M059J (cell line): ENCODE data around the gene MAK. TPM values are rescaled to one million over a fixed set of nuclear protein-coding genes. Genes with fewer than 3 reads are reported as not detected.
"Not testable (repeated sequence)": the region's sequence is repeated elsewhere in the genome, so short reads cannot be mapped to it uniquely, and the experiment has no call there.

Experiments
- DNase-seq: peaks from one replicate; pipeline ENCODE4 v3.0.0-alpha.2; 2012; ENCODE audit warnings: low read depth
- total RNA-seq: library from RNA; depleted of rRNA; stranded (reverse); fragments of >200 nt; shearing (Covaris generic); gene quantifications from 2 replicates; pipeline ENCODE4 v1.2.3, GENCODE V29; 2014

Gene MAK
- total RNA-seq, 1 experiment from 2014 or later: 0.20 TPM

GRCh38 chr6:10854922-10855632 lies 16.7 kb upstream of the MAK start:
- DNase-seq: no peak

GRCh38 chr6:10853849-10854300 lies 15.5 kb upstream of the MAK start:
- not testable (repeated sequence) for DNase-seq

GRCh38 chr6:10852361-10852960 lies 14.1 kb upstream of the MAK start:
- DNase-seq: no peak

GRCh38 chr6:10850728-10851127 lies 12.4 kb upstream of the MAK start:
- DNase-seq: no peak

- DNase-seq: no peak
Measured at GRCh38 chr6:10849901-10850300, 11.6 kb upstream of the MAK start.

GRCh38 chr6:10847684-10848083 lies 9.3 kb upstream of the MAK start:
- DNase-seq: no peak

GRCh38 chr6:10843554-10843953 lies 5.2 kb upstream of the MAK start:
- DNase-seq: no peak

GRCh38 chr6:10838794-10839333 lies 525 bp upstream of the MAK start:
- no peak for DNase-seq

GRCh38 chr6:10837622-10837994 lies 731 bp downstream of the MAK start:
- no peak for DNase-seq

GRCh38 chr6:10837009-10837621 lies 1.2 kb downstream of the MAK start:
- peak; percentile 56 for DNase-seq

- DNase-seq: no peak
Measured at GRCh38 chr6:10834823-10835222, 3.5 kb downstream of the MAK start.

- DNase-seq: no peak
Measured at GRCh38 chr6:10831609-10832008, 6.7 kb downstream of the MAK start.

GRCh38 chr6:10824819-10825218 lies 13.5 kb downstream of the MAK start:
- no peak for DNase-seq

GRCh38 chr6:10824297-10824696 lies 14.0 kb downstream of the MAK start:
- no peak for DNase-seq

- DNase-seq: not testable (repeated sequence)
Measured at GRCh38 chr6:10814176-10814575, 24.2 kb downstream of the MAK start.

- DNase-seq: no peak
Measured at GRCh38 chr6:10809098-10809497, 29.2 kb downstream of the MAK start.

GRCh38 chr6:10808376-10808775 lies 30.0 kb downstream of the MAK start:
- no peak for DNase-seq

- peak; percentile 69 for DNase-seq
Measured at GRCh38 chr6:10801224-10801848, 37.0 kb downstream of the MAK start.

- DNase-seq: peak; percentile 47
Measured at GRCh38 chr6:10800810-10801209, 37.5 kb downstream of the MAK start.

GRCh38 chr6:10794239-10794638 lies 44.1 kb downstream of the MAK start:
- no peak for DNase-seq

GRCh38 chr6:10793695-10794094 lies 44.6 kb downstream of the MAK start:
- DNase-seq: no peak

- DNase-seq: no peak
Measured at GRCh38 chr6:10793035-10793434, 45.3 kb downstream of the MAK start.
